Aorta (tissue), 5 donors: ENCODE data around the gene PHC2. TPM values are rescaled to one million over a fixed set of nuclear protein-coding genes. Genes with fewer than 3 reads are reported as not detected.
"Not testable (repeated sequence)": the region's sequence is repeated elsewhere in the genome, so short reads cannot be mapped to it uniquely, and the experiment has no call there.

Experiments
- ATAC-seq: fragments of 200-7000 bp; cut with Tn5 transposase; one replicate; pipeline ENCODE4 v1.9.1; 2022; ENCODE audit warnings: moderate library complexity; ENCODE audit not compliant: low FRiP score
- DNase-seq, 2 donors: peaks; one replicate each; pipeline ENCODE4 v3.0.0-alpha.2; 2020
- H3K27ac ChIP-seq, 2 donors: one replicate each; pipeline ENCODE4 v1.5.1; 2013; ENCODE audit warnings: low read length in 2 of 2, mild to moderate bottlenecking in 2 of 2, moderate library complexity in 2 of 2, control low read depth in 1 of 2, inconsistent platforms in 1 of 2, low read depth in 1 of 2
- H3K27me3 ChIP-seq, 2 donors: one replicate each; pipeline ENCODE4 v1.6.1; 2013; ENCODE audit warnings: control low read depth in 1 of 2, low read length in 1 of 2, mild to moderate bottlenecking in 1 of 2, moderate library complexity in 1 of 2; ENCODE audit not compliant: insufficient read depth in 2 of 2, control insufficient read depth in 1 of 2
- H3K36me3 ChIP-seq, 2 donors: one replicate each; pipeline ENCODE4 v1.6.1; 2013; ENCODE audit warnings: control low read depth in 1 of 2, low read length in 1 of 2, mild to moderate bottlenecking in 1 of 2; ENCODE audit not compliant: insufficient read depth in 2 of 2, control insufficient read depth in 1 of 2
- H3K4me1 ChIP-seq, 2 donors: one replicate each; pipeline ENCODE4 v1.6.1; 2013; ENCODE audit warnings: low read length in 2 of 2, control low read depth in 1 of 2, mild to moderate bottlenecking in 1 of 2, moderate library complexity in 1 of 2; ENCODE audit not compliant: insufficient read depth in 2 of 2, control insufficient read depth in 1 of 2
- H3K4me3 ChIP-seq, 2 donors: one replicate each; pipeline ENCODE4 v1.5.1; 2013; ENCODE audit warnings: low read length in 2 of 2, control low read depth in 1 of 2, mild to moderate bottlenecking in 1 of 2
- H3K9me3 ChIP-seq: one replicate; pipeline ENCODE4 v1.6.1; 2013; ENCODE audit warnings: mild to moderate bottlenecking, low read length; ENCODE audit not compliant: control insufficient read depth
- WGBS, 2 donors: extraction: QIAGEN DNeasy Blood & Tissue Kit; methylation state at CpG; one replicate each; pipeline ENCODE4 v1.1.7; 2013; 5-methylcytosine and 5-hydroxymethylcytosine counted together
- intact Hi-C, 2 donors: fragments of 100-400 bp; cut with DNase I; formaldehyde crosslinking; loops; one replicate each; pipeline versions ENCODE4 v1.14.2 to v1.15.0; 2022
- polyA plus RNA-seq, 2 donors: library from polyadenylated mRNA; stranded (reverse); fragments of 200-250 nt; gene quantifications; one replicate each; pipeline ENCODE4 v1.2.3, GENCODE V29; 2013
- total RNA-seq, 2 donors: library from RNA; stranded (reverse); fragmentation: NEBNext Ultra II Directional; extraction: Animal tissue kit (Norgen Biotek cat#: 25700); gene quantifications; one replicate each; pipeline ENCODE4 v1.2.1, GENCODE V29; 2021
- donor health status: healthy with polysubstance abuse.
- donor health status: Bipolar disorder and iron deficiency.
- donor health status: DM: no; HTN: no; CAD: no.
- donor health status: DM: no; HTN: no; CAD: no.
- donor health status: DM: yes; HTN: yes; CAD: no.

PHC2 gene
- total and polyA plus RNA-seq, 4 donors, result 82.4 to 156 (median 107) TPM

DNA sequence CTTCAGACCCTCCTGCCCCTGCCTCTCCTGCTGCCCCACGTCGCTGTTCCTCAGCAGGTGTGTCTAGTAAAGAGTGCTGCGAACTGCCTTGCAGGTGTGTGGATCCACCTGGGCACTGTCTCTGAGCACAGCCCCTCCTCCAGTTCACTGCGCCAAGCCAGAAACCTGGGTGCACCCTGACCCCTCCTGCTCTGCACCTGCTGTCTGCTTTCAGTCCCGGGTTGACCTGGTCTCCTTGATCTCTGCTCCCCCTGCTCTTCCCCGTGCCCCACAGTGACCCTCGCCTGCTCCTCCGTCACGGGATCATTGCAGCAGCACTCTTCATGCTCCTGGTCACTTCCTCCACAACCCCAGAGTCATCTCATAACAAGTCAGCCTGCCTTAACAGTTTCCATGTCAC, 116.5 kb downstream of the PHC2 start:
- intact Hi-C loops, result no loop called here
- WGBS, 2 donors, result 86 to 89% methylated on average over 9 of the region's 9 CpGs
- peak; percentile 33 to 58 for DNase-seq

DNA sequence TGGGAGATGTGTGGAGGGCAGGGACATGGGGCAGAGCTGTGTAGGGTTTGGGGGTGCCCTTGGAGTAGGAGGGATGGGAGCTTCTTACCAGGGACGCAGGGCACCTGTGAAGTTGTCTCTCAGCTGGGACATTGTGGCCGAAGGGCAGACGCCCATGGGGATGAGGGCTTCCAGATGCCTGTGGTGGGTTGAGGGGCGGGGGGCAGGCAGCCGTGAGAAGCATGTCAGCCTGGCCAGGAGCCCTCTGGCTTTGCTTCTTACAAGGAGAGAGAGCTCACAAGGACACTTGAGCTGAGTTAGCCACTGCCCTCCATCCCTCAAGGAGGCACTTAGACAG, 118.5 kb downstream of the PHC2 start:
- Histone ChIP-seq H3K27ac (no peak overlapping the region), H3K27me3 (no peaks in the 10 kb centered on the region), H3K4me3 (no peak overlapping the region), H3K9me3 (no peaks in the 10 kb centered on the region), H3K4me1 (no peaks in the 10 kb centered on the region), H3K36me3 (no peaks in the 10 kb centered on the region)
- no peak for ATAC-seq
- WGBS, 2 donors, result 80 to 81% methylated on average over 5 of the region's 5 CpGs
- intact Hi-C loops, result no loop called here
- peak; percentile 19 to 65 for DNase-seq

More for the DNA sequence above, 116.5 kb downstream of the PHC2 start:
- ATAC-seq, result no peak
- Histone ChIP-seq H3K36me3 (no peaks in the 10 kb centered on the region), H3K9me3 (no peaks in the 10 kb centered on the region), H3K4me3 (no peak overlapping the region), H3K27ac (no peak overlapping the region), H3K4me1 (no peaks in the 10 kb centered on the region), H3K27me3 (no peaks in the 10 kb centered on the region)

DNA sequence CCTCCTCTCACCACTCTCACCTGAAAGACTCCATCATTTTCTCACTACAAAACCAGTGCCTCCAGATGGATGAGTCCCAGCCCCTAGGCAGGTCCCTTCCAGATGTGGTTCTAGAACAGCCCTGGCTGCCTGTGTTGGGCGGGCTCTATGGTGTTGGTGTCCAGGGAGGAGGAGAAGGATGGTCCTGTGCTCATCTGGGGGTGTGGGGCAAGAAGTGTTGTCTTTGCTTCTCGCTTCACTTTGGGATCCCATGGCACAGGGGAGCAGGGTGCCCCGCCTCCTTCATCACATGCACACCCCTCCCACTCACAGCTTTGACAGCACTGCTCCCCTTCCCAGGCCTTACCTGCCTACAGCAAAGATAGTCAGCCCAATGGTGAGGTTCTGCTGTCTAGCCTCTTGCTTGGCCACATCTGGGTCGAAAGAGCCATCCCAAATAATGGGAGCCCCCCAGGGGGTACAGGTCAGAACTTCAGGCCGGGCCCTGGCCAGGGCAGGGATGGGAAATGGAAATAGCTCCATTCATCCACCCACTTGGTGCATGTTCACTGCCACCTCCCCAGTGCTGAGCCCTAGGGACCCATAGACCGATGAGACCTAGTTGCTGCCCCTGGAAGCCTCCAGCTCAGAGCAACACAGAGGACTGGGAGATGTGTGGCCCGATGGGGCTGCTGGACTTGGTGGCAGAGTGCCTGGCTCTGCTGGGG, 119.0 kb downstream of the PHC2 start:
- no peaks in the 10 kb centered on the region for H3K4me1 ChIP-seq
- ATAC-seq, result no peak
- intact Hi-C loops, result no loop called here
- 91% methylated on average over 7 of the region's 7 CpGs for WGBS, 2 donors
- peak; percentile 23 to 45 for DNase-seq
- no peak overlapping the region for H3K4me3 ChIP-seq
- H3K9me3 ChIP-seq, result no peaks in the 10 kb centered on the region
- H3K27ac ChIP-seq, result no peak overlapping the region
- no peaks in the 10 kb centered on the region for H3K27me3 ChIP-seq
- no peaks in the 10 kb centered on the region for H3K36me3 ChIP-seq

DNA sequence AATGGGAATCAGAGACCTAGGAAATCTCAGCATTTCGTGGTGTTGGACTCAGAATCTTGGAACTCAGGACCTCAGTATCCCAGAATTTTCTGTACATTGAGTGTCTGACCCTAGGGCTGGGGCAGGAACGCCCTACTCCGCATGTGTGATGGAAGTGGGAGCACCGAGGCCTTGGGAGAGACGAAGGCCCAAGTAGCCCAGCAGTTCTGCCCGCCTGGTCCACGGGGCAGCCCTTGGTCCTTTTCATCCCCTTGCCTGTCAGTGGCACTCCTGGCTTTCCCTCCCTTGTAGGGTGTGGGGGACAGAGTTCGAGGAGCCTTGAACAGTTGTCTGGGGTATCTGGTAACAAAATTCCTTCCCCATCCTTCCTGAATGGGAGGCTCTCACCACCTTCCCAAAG, 120.2 kb downstream of the PHC2 start:
- Histone ChIP-seq H3K36me3 (no peaks in the 10 kb centered on the region), H3K4me3 (no peak overlapping the region), H3K27me3 (no peaks in the 10 kb centered on the region), H3K27ac (no peak overlapping the region), H3K9me3 (no peaks in the 10 kb centered on the region), H3K4me1 (no peaks in the 10 kb centered on the region)
- WGBS, 2 donors, result 82 to 93% methylated on average over 8 of the region's 8 CpGs
- DNase-seq, result peak; percentile 24 to 55
- intact Hi-C loops, result no loop called here
- ATAC-seq, result no peak

DNA sequence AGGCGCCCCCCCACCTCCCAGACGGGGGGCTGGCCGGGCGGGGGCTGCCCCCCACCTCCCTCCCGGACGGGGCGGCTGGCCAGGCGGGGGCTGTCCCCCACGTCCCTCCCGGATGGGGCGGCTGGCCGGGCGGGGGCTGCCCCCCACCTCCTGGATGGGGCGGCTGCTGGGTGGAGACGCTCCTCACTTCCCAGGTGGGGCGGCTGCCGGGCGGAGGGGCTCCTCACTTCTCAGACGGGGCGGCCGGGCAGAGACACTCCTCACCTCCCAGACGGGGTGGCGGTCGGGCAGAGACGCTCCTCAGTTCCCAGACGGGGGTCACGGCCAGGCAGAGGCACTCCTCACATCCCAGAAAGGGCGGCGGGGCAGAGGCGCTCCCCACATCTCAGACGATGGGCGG, 121.5 kb downstream of the PHC2 start:
- WGBS, 2 donors, result 93% methylated on average over 24 to 32 of the region's 32 CpGs
- peak in 1 of 2 donors; percentile 71 for DNase-seq
- H3K27me3 ChIP-seq, H3K4me1 ChIP-seq, H3K9me3 ChIP-seq, ATAC-seq, H3K36me3 ChIP-seq, H3K27ac ChIP-seq, H3K4me3 ChIP-seq, intact Hi-C loops: not testable (repeated sequence)

DNA sequence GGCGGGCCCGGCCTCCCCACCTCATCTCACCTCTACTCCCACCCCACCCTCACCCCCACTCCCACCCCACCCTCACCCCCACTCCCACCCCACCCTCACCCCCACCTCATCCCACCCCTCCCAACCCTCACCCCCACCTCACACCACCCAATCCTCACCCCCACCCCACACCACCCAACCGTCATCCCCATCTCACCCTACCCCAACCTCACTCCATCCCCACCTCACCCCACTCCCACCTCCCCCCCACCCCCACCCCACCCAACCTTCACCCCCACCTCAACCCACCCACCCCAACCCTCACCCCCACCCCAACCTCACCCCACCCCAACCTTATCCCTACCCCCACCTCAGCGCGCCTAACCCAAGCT, 123.4 kb downstream of the PHC2 start:
- 67 to 80% methylated on average over 3 to 5 of the region's 5 CpGs for WGBS, 2 donors
- no peak overlapping the region for H3K4me3 ChIP-seq
- DNase-seq, result no peak
- intact Hi-C loops, result no loop called here
- H3K27ac ChIP-seq, result no peak overlapping the region
- no peaks in the 10 kb centered on the region for H3K27me3 ChIP-seq
- no peaks in the 10 kb centered on the region for H3K4me1 ChIP-seq
- no peak for ATAC-seq
- H3K36me3 ChIP-seq, result no peaks in the 10 kb centered on the region
- no peaks in the 10 kb centered on the region for H3K9me3 ChIP-seq

DNA sequence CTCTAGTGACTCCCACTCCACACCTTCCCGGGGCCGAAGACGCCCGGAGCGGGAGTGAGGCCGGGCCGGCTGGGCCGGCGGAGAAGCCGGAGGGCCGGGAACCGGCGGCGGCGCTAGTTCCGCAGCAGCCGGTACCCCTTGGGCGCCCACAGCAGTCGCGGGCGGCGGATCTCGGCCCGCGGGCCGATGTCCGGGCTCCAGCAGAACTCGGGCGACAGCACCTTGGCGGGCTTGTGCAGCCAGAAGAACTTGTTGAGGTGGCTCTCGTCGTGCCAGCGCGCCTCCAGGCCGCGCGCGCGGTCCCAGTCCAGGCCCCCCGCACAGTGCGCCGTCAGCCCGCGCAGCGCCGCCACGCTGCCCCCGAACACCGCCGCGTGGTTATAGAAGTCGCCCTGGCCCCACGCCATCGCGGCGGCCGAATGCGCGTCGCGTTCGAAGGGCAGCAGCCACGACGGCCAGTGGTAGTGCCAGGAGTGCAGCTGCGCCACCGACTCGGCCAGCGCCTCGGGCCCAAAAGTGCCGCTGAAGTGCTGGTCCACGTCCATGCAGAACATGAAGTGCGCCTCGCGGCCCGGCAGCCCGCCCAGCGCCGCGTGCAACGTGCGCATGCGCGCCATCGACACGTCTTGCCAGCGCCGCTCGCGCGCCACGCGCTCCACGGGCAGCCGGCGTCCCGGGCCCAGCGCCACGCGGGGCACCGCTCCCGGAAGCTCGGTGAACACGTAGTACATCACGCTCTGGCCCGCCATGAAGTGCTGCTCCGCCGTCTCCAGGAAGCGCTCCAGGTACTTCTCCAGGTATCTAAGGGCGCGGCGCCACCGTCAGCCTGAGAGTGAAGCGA, 124.0 kb downstream of the PHC2 start:
- peak; percentile 52 for ATAC-seq
- H3K4me3 ChIP-seq, result no peak overlapping the region
- H3K4me1 ChIP-seq, result no peaks in the 10 kb centered on the region
- H3K27me3 ChIP-seq, result no peaks in the 10 kb centered on the region
- H3K9me3 ChIP-seq, result no peaks in the 10 kb centered on the region
- H3K27ac ChIP-seq, result no peak overlapping the region
- DNase-seq, result peak; percentile 64 to 82
- 13 to 18% methylated on average over 93 to 113 of the region's 113 CpGs for WGBS, 2 donors
- H3K36me3 ChIP-seq, result no peaks in the 10 kb centered on the region
- intact Hi-C loops, result no loop called here

DNA sequence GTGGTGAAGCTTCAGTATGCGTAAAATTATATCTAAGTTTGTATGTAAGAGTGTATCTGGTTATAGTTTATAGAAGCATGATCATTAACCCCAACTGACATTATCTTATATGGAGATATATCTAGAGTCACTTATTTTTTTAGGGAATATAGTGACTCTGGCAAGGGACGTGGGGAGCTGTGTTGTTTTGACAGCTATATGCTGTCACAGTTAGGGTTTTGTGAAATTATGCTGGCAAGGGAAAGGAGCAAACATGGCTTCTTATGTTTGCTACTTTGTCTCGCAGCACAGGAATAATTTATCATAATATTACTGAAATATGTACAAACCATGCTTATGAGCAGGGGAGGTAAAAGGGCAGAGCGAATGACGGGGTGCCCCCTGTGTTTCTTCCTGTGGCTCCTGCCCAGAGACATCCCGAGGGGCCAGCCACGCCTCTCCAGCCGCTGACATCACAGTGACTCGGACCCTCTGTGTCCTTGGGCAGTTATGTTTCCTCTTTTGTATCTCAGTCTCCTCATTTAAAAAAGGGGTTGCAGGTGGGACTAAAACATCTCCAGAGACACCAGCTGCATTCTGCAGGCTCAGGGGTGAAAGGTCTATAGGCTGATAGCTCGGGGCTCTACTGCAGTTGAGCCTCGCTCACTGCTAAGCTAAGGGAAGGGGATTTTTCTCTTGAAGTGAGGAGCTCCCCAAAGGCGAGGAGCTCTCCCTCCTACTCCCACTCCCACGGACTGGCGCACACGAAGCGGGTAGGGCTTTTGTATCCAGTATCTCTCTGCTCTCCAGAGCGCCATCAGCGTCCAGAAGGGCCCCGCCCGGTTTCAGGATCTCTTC, 124.9 kb downstream of the PHC2 start:
- Histone ChIP-seq H3K4me1 (no peaks in the 10 kb centered on the region), H3K27me3 (no peaks in the 10 kb centered on the region), H3K9me3 (no peaks in the 10 kb centered on the region), H3K4me3 (no peak overlapping the region), H3K27ac (no peak overlapping the region), H3K36me3 (no peaks in the 10 kb centered on the region)
- intact Hi-C loops, result no loop called here
- WGBS, 2 donors, result 70 to 74% methylated on average over 20 of the region's 20 CpGs
- peak in 1 of 2 donors; percentile 63 for DNase-seq
- ATAC-seq, result no peak
